K562 (cell line): Measurements from ENCODE around the gene CLIP4. TPM values are rescaled to one million over a fixed set of nuclear protein-coding genes. Genes with fewer than 3 reads are reported as not detected.

Source experiments
- ATAC-seq: fragments of 200-7000 bp; cut with Tn5 transposase; 3 replicates; pipeline ENCODE4 v1.9.1; 2020; ENCODE audit warnings: moderate library complexity
- BruUV-seq: library from RNA; stranded (reverse); fragments of 400-500 nt; replicated peaks from 2 replicates; lab custom pipeline; 2021; lab: Mats Ljungman, UMichigan
- CTCF ChIA-PET: fragments of 300-600 bp; formaldehyde crosslinking; extraction: SDS; loops from one replicate; lab custom pipeline; 2021; ENCODE audit warnings: low intra/inter-chr PET ratio; lab: Yijun Ruan, JAX
- POLR2A ChIA-PET: fragments of 300-600, 350-650 bp; sonication (Branson Sonifier 250); formaldehyde crosslinking; extraction: SDS; loops from one replicate; lab custom pipeline; 2021; ENCODE audit warnings: antibody characterized with exemption, inconsistent platforms; lab: Yijun Ruan, JAX
- DNase-seq, 4 experiments: peaks; one replicate each; pipeline versions ENCODE4 v3.0.0 to v3.0.0-alpha.2; 2011 to 2018; ENCODE audit warnings: low spot score in 3 of 4, mixed read lengths in 3 of 4; ENCODE audit errors: extremely low read depth in 1 of 4
- FAIRE-seq: peaks from 2 replicates; lab custom pipeline; 2011; peaks lifted over from hg19 to GRCh38; lab: Jason Lieb, UNC
- H2AFZ ChIP-seq: 2 replicates; pipeline ENCODE4 v1.6.0; 2011; ENCODE audit warnings: low read depth, low read length, control low read depth, inconsistent platforms
- H3K27ac ChIP-seq: fragments of 200-600 bp; 3 replicates; pipeline ENCODE4 v1.8.0; 2011; ENCODE audit warnings: low read depth, mild to moderate bottlenecking, control low read depth, inconsistent platforms, low read length, moderate library complexity, mixed read lengths; ENCODE audit errors: extremely low read depth
- H3K27me3 ChIP-seq, 2 experiments: fragments of 300-600 bp in 1 of 2; 2 replicates in 1 of 2; 3 replicates in 1 of 2; pipeline versions ENCODE4 v1.6.0 to v1.8.0; 2011; ENCODE audit warnings: inconsistent platforms in 2 of 2, low read length in 2 of 2, mild to moderate bottlenecking in 1 of 2, mixed read lengths in 1 of 2, moderate library complexity in 1 of 2; ENCODE audit not compliant: control insufficient read depth in 2 of 2, insufficient read depth in 2 of 2
- H3K36me3 ChIP-seq: fragments of 300-600 bp; 3 replicates; pipeline ENCODE4 v1.8.0; 2011; ENCODE audit warnings: mild to moderate bottlenecking, low read length, inconsistent platforms; ENCODE audit not compliant: control insufficient read depth, insufficient read depth
- H3K4me1 ChIP-seq, 2 experiments: fragments of 200-600 bp in 1 of 2; replicated peaks in 1 of 2; 2 replicates in 1 of 2; 3 replicates in 1 of 2; pipeline versions ENCODE4 v1.5.1 to v1.8.0; 2011; ENCODE audit warnings: inconsistent platforms in 2 of 2, low read length in 2 of 2, mild to moderate bottlenecking in 1 of 2, mixed read lengths in 1 of 2, moderate library complexity in 1 of 2; ENCODE audit not compliant: control insufficient read depth in 2 of 2, insufficient read depth in 2 of 2
- H3K4me2 ChIP-seq: 2 replicates; pipeline ENCODE4 v1.6.1; 2011; ENCODE audit warnings: low read length, control low read depth, inconsistent platforms, mixed read lengths; ENCODE audit not compliant: insufficient read depth
- H3K4me3 ChIP-seq: fragments of 200-600 bp; sonication (generic), shearing (Covaris generic); 2 replicates; pipeline ENCODE4 v1.5.1; 2016; ENCODE audit warnings: control low read depth, inconsistent platforms
- H3K79me2 ChIP-seq: fragments of 200-600 bp; 3 replicates; pipeline ENCODE4 v1.8.0; 2011; ENCODE audit warnings: low read length, inconsistent platforms; ENCODE audit not compliant: control insufficient read depth, insufficient read depth
- H3K9ac ChIP-seq, 2 experiments: 2 replicates each; pipeline versions ENCODE4 v1.6.0 to v1.6.1; 2011; ENCODE audit warnings: low read depth in 2 of 2, low read length in 2 of 2, control low read depth in 1 of 2, inconsistent platforms in 1 of 2, mild to moderate bottlenecking in 1 of 2, mixed read lengths in 1 of 2; ENCODE audit not compliant: insufficient read depth in 1 of 2
- H3K9me1 ChIP-seq: one replicate; pipeline ENCODE4 v1.6.0; 2011; ENCODE audit warnings: inconsistent platforms, mild to moderate bottlenecking, low read length, moderate library complexity; ENCODE audit not compliant: control insufficient read depth, insufficient read depth
- H3K9me3 ChIP-seq: replicated peaks from 2 replicates; pipeline ENCODE4 v1.5.1; 2011; ENCODE audit warnings: low read depth, low read length, inconsistent platforms; ENCODE audit not compliant: control insufficient read depth, insufficient read depth
- H4K20me1 ChIP-seq: replicated peaks from 2 replicates; pipeline ENCODE4 v1.6.1; 2011; ENCODE audit warnings: low read length, inconsistent platforms, mixed read lengths; ENCODE audit not compliant: control insufficient read depth, insufficient read depth
- BHLHE40 ChIP-seq: IDR thresholded peaks from 2 replicates; pipeline ENCODE4 v1.6.1; 2011; ENCODE audit warnings: low read length, improper control_type of control experiment
- CEBPB ChIP-seq: fragments of 450-650 bp; IDR thresholded peaks from 2 replicates; pipeline ENCODE4 v1.6.1; 2016; ENCODE audit warnings: missing genetic modification characterization, missing compliant biosample characterization
- CEBPG ChIP-seq, 3 experiments: fragments of 200-800 bp in 1 of 3; sonication (Bioruptor generic) in 1 of 3; sonication (generic) in 1 of 3; formaldehyde crosslinking in 1 of 3; IDR thresholded peaks in 2 of 3; conservative IDR thresholded peaks in 1 of 3; 2 replicates each; pipeline versions ENCODE4 v1.6.1 to v1.8.0; 2016 to 2022; ENCODE audit warnings: missing compliant biosample characterization in 2 of 3, missing genetic modification characterization in 2 of 3, mild to moderate bottlenecking in 1 of 3, missing genetic modification reagents in 1 of 3
- CEBPZ ChIP-seq: fragments of 150-350 bp; IDR thresholded peaks from 2 replicates; pipeline ENCODE4 v1.6.1; 2014; ENCODE audit warnings: low read depth, mild to moderate bottlenecking, low read length, borderline replicate concordance
- CREB5 ChIP-seq: fragments of 250-450 bp; sonication (Bioruptor Pico); IDR thresholded peaks from 2 replicates; pipeline ENCODE4 v1.5.0; 2020; ENCODE audit warnings: mild to moderate bottlenecking
- HDAC6 ChIP-seq: IDR thresholded peaks from 2 replicates; pipeline ENCODE4 v1.6.1; 2012; ENCODE audit warnings: low read depth, mild to moderate bottlenecking, control low read depth, inconsistent platforms, low read length, moderate library complexity
- HES1 ChIP-seq: fragments of 450-650 bp; IDR thresholded peaks from 2 replicates; pipeline ENCODE4 v1.6.1; 2016; ENCODE audit warnings: low read depth, mild to moderate bottlenecking, moderate library complexity
- HSF4 ChIP-seq: fragments of 250-450 bp; sonication (Bioruptor Pico); IDR thresholded peaks from 2 replicates; pipeline ENCODE4 v2.1.2; 2022; ENCODE audit warnings: mild to moderate bottlenecking, moderate library complexity, borderline replicate concordance
- NFE2 ChIP-seq: IDR thresholded peaks from 2 replicates; pipeline ENCODE4 v1.6.1; 2014; ENCODE audit warnings: antibody characterized with exemption, low read depth
- NFYB ChIP-seq: IDR thresholded peaks from 2 replicates; pipeline ENCODE4 v1.6.1; 2011; ENCODE audit warnings: mild to moderate bottlenecking, moderate library complexity; ENCODE audit not compliant: insufficient read length; ENCODE audit errors: extremely low read depth
- RHOXF2B ChIP-seq: fragments of 250-450 bp; sonication (Bioruptor Pico); conservative IDR thresholded peaks from 2 replicates; pipeline ENCODE4 v1.5.1; 2021
- SUPT5H ChIP-seq: fragments of 450-650 bp; IDR thresholded peaks from 2 replicates; pipeline ENCODE4 v1.6.1; 2016
- ZNF354B ChIP-seq: fragments of 250-450 bp; sonication (Bioruptor Pico); IDR thresholded peaks from 2 replicates; pipeline ENCODE4 v1.4.0; 2020
- ZNF76 ChIP-seq: fragments of 250-450 bp; sonication (Bioruptor Pico); IDR thresholded peaks from 2 replicates; pipeline ENCODE4 v1.4.0; 2020; ENCODE audit warnings: mild to moderate bottlenecking, moderate library complexity, borderline replicate concordance
- WGBS: fragments of 100-300 bp; shearing (Covaris generic); methylation state at CpG from one replicate; pipeline ENCODE4 v1.1.6; 2016; ENCODE audit warnings: low coverage, mixed read lengths; ENCODE audit not compliant: insufficient coverage; ENCODE audit errors: missing lambda C conversion rate; 5-methylcytosine and 5-hydroxymethylcytosine counted together
- in situ Hi-C: fragments of 300-500 bp; cut with MboI; formaldehyde crosslinking; loops from 4 replicates; pipeline ENCODE4 v1.15.0; 2018; ENCODE audit warnings: inconsistent platforms, mixed read lengths
- intact Hi-C: fragments of 100-400 bp; cut with micrococcal nuclease; formaldehyde crosslinking; loops from 2 replicates; pipeline ENCODE4 v1.14.2; 2022
- polyA plus RNA-seq, 8 experiments: library from polyadenylated mRNA; depleted of rRNA in 4 of 8; stranded (reverse) in 5 of 8; unstranded in 3 of 8; fragments of >200 nt; fragmentation: Nextera tagmentation in 2 of 8; fragmentation: Illumina TruSeq in 1 of 8; extraction: Ambion mirVana in 2 of 8; extraction: Trizol in 1 of 8; gene quantifications; 2 replicates each; pipeline versions ENCODE4 v1.2.1 to v1.2.3, GENCODE V29; 2011 to 2014; ENCODE audit warnings: inconsistent platforms in 1 of 8, missing spikeins in 1 of 8
- total RNA-seq, 7 experiments: library from RNA; depleted of rRNA in 6 of 7; stranded (reverse); fragments of >200 nt in 6 of 7; fragmentation: Illumina TruSeq in 2 of 7; extraction: Trizol in 2 of 7; gene quantifications; 2 replicates each; pipeline versions ENCODE4 v1.2.1 to v1.2.3, GENCODE V29; 2011 to 2021; ENCODE audit warnings: low replicate concordance in 1 of 7
- TF ChIP-seq, protein P1 (sequence below): fragments of 250-450 bp; sonication (Bioruptor Pico); IDR thresholded peaks from 2 replicates; pipeline ENCODE4 v1.4.0; 2020; ENCODE audit warnings: mild to moderate bottlenecking, moderate library complexity, borderline replicate concordance

Gene CLIP4
- total and polyA plus RNA-seq, 9 of the 15 experiments (the other 6 are each of a cell fraction or from before 2014, with no cell fraction given), result 0.03 to 0.38 (median 0.13) TPM; not detected in 5

DNA sequence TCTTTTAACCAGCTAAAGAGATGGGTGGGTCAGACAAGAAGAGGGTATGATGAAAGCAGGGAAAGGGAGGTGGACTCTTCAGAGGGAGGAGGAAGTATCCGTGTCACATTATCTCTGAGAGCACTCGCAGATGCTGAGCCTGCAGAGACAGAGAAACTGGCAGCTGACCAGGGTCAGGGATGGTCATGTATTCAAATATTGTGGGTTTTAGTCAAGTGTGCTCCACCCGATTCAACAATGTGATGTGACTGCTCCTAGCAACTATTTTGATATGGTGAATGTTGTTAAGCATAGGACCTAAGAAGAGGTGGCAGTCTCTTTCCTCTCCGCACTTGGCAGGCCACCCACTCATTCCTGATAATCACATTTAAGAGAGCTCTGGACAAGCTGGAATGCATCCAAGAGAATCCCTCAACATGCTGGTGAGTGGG, 1.3 kb upstream of the CLIP4 start:
- in situ Hi-C loops, result no loop called here
- WGBS, result 0% methylated on average over 4 of the region's 4 CpGs
- TF ChIP-seq HES1 (no peak), CEBPG (CRISPR knock-in tag; IDR thresholded peaks at IDR 0.05) (no peak), CEBPG (tag; conservative IDR thresholded peaks at IDR 0.05 in 1 of 2, IDR thresholded peaks at IDR 0.05 in 1 of 2) (0 out of 4 replicates have a peak, but pooled peaks of 1 of the 2 experiments have one; percentile 31), CEBPZ (no peak), ZNF76 (CRISPR knock-in tag) (no peak), SUPT5H (no peak), RHOXF2B (CRISPR knock-in tag) (no peak), BHLHE40 (peak; percentile 9; the same call in 1 of the 2 replicates), CREB5 (CRISPR knock-in tag) (no peak), HSF4 (CRISPR knock-in tag) (no peak), ZNF354B (CRISPR knock-in tag) (no peak), NFYB (no peak), CEBPB (no peak), HDAC6 (no peak), NFE2 (no peak)
- TF ChIP-seq, protein P1, sequence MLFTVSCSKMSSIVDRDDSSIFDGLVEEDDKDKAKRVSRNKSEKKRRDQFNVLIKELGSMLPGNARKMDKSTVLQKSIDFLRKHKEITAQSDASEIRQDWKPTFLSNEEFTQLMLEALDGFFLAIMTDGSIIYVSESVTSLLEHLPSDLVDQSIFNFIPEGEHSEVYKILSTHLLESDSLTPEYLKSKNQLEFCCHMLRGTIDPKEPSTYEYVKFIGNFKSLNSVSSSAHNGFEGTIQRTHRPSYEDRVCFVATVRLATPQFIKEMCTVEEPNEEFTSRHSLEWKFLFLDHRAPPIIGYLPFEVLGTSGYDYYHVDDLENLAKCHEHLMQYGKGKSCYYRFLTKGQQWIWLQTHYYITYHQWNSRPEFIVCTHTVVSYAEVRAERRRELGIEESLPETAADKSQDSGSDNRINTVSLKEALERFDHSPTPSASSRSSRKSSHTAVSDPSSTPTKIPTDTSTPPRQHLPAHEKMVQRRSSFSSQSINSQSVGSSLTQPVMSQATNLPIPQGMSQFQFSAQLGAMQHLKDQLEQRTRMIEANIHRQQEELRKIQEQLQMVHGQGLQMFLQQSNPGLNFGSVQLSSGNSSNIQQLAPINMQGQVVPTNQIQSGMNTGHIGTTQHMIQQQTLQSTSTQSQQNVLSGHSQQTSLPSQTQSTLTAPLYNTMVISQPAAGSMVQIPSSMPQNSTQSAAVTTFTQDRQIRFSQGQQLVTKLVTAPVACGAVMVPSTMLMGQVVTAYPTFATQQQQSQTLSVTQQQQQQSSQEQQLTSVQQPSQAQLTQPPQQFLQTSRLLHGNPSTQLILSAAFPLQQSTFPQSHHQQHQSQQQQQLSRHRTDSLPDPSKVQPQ (CRISPR knock-in tag), result no peak

More for the DNA sequence above, 1.3 kb upstream of the CLIP4 start:
- Histone ChIP-seq H3K79me2 (no peaks in the 10 kb centered on the region), H3K9ac (no peak overlapping the region), H3K4me2 (no peak overlapping the region), H4K20me1 (no peaks in the 10 kb centered on the region), H3K9me3 (no peaks in the 10 kb centered on the region), H3K4me3 (no peak overlapping the region), H3K4me1 (peaks cover 5 to 6% of the 10 kb centered on the region in 2 experiments; a peak in 3 of 5 replicates), H3K27me3 (peaks cover 19 to 29% of the 10 kb centered on the region in 2 experiments), H3K36me3 (no peaks in the 10 kb centered on the region), H3K27ac (no peak overlapping the region), H2AFZ (no peak overlapping the region), H3K9me1 (no peaks in the 10 kb centered on the region)
- ATAC-seq (peak; percentile 45; the same call in 2 of the 3 replicates), FAIRE-seq (no peak), DNase-seq (peak in 1 of 4 experiments; percentile 17)
- CTCF ChIA-PET, result no interaction called here
- intact Hi-C loops, result no loop called here
- no TSS peak for BruUV-seq
- POLR2A ChIA-PET, result no interaction called here
